Calu3 (cell line): ENCODE results near the gene PRUNE1. TPM values are rescaled to one million over a fixed set of nuclear protein-coding genes. Genes with fewer than 3 reads are reported as not detected.
A peak's percentile ranks its signal among the peaks of the same experiment; 100 is the strongest.

Experiments
- BruUV-seq: library from RNA; stranded (reverse); fragments of 400-500 nt; replicated peaks from 2 replicates; lab custom pipeline; 2021; lab: Mats Ljungman, UMichigan
- CTCF ChIA-PET: fragments of 300-600 bp; sonication (Branson Sonifier 250); formaldehyde crosslinking; loops from one replicate; lab custom pipeline; 2022; ENCODE audit warnings: antibody characterized with exemption; lab: Charles Lee
- DNase-seq: peaks from one replicate; pipeline ENCODE4 v3.0.0; 2022
- H3K27ac Mint-ChIP-seq: one replicate; pipeline ENCODE4 v1.8.0; 2022; ENCODE audit warnings: mixed read lengths; ENCODE audit not compliant: unreplicated experiment
- H3K27me3 Mint-ChIP-seq: one replicate; pipeline ENCODE4 v1.8.0; 2022; ENCODE audit warnings: mixed read lengths; ENCODE audit not compliant: unreplicated experiment
- H3K36me3 Mint-ChIP-seq: one replicate; pipeline ENCODE4 v1.8.0; 2022; ENCODE audit warnings: mild to moderate bottlenecking, moderate library complexity, mixed read lengths; ENCODE audit not compliant: insufficient read depth, unreplicated experiment
- H3K4me1 Mint-ChIP-seq: one replicate; pipeline ENCODE4 v1.8.0; 2022; ENCODE audit warnings: mild to moderate bottlenecking, low read depth, mixed read lengths; ENCODE audit not compliant: unreplicated experiment
- H3K4me3 Mint-ChIP-seq: one replicate; pipeline ENCODE4 v1.8.0; 2022; ENCODE audit warnings: mild to moderate bottlenecking, low read depth, moderate library complexity, mixed read lengths; ENCODE audit not compliant: unreplicated experiment
- H3K9me3 Mint-ChIP-seq: one replicate; pipeline ENCODE4 v1.8.0; 2022; ENCODE audit warnings: low read depth, mixed read lengths; ENCODE audit not compliant: unreplicated experiment
- intact Hi-C: fragments of 100-400 bp; cut with micrococcal nuclease; formaldehyde crosslinking; loops from one replicate; pipeline ENCODE4 v1.10.0; 2022; ENCODE audit not compliant: unreplicated experiment
- total RNA-seq: library from RNA; stranded (reverse); gene quantifications from 2 replicates; pipeline ENCODE4 v1.2.3, GENCODE V29; 2022
- TF ChIP-seq, protein P1 (sequence below): fragments of 200-600 bp; IDR thresholded peaks from one replicate; pipeline ENCODE4 v1.8.0; 2022; ENCODE audit warnings: antibody characterized with exemption; ENCODE audit not compliant: unreplicated experiment

PRUNE1 gene
- total RNA-seq, 1 experiment from 2014 or later: 15.9 TPM

DNA sequence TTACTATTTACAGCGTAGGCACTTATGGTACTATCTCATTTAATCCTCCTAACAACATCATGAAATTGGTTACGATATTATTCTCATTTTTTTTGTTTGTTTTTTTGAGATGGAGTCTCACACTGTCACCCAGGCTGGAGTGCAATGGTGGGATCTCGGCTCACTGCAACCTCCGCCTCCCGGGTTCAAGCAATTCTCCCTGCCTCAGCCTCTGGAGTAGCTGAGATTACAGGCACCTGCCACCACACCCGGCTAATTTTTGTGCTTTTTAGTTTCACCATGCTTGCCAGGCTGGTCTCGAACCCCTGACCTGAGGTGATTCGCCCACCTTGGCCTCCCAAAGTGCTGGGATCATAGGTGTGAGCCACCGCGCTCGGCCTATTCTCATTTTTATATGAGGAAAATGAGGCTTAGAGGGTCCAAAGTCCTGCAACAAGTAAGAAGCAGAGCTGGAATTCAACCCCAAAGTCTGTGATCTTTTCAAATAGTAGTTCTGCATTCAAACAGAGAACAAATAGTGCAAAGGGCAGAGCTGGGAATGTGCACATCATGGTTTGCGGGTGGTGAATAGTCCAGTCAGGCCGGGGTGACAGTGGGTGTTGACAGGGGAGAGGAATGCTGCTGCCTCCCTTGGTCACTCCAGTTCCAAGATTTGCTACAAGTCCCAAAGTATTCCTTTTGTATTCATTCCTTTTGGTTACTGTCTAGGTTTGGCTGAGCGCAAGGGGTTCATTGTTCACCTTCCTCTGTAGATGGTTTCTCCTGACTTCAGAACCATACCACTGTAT, 4.6 kb downstream of the PRUNE1 start:
- peaks cover 12% of the 10 kb centered on the region for H3K4me1 Mint-ChIP-seq
- peaks cover 20% of the 10 kb centered on the region for H3K36me3 Mint-ChIP-seq
- no TSS peak for BruUV-seq
- TF ChIP-seq, protein P1, sequence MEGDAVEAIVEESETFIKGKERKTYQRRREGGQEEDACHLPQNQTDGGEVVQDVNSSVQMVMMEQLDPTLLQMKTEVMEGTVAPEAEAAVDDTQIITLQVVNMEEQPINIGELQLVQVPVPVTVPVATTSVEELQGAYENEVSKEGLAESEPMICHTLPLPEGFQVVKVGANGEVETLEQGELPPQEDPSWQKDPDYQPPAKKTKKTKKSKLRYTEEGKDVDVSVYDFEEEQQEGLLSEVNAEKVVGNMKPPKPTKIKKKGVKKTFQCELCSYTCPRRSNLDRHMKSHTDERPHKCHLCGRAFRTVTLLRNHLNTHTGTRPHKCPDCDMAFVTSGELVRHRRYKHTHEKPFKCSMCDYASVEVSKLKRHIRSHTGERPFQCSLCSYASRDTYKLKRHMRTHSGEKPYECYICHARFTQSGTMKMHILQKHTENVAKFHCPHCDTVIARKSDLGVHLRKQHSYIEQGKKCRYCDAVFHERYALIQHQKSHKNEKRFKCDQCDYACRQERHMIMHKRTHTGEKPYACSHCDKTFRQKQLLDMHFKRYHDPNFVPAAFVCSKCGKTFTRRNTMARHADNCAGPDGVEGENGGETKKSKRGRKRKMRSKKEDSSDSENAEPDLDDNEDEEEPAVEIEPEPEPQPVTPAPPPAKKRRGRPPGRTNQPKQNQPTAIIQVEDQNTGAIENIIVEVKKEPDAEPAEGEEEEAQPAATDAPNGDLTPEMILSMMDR: no peak
- CTCF ChIA-PET: no interaction called here
- H3K9me3 Mint-ChIP-seq: no peaks in the 10 kb centered on the region
- DNase-seq: no peak
- no peak overlapping the region for H3K27ac Mint-ChIP-seq
- H3K4me3 Mint-ChIP-seq: no peak overlapping the region
- H3K27me3 Mint-ChIP-seq: no peaks in the 10 kb centered on the region
- intact Hi-C loops: no loop called here

DNA sequence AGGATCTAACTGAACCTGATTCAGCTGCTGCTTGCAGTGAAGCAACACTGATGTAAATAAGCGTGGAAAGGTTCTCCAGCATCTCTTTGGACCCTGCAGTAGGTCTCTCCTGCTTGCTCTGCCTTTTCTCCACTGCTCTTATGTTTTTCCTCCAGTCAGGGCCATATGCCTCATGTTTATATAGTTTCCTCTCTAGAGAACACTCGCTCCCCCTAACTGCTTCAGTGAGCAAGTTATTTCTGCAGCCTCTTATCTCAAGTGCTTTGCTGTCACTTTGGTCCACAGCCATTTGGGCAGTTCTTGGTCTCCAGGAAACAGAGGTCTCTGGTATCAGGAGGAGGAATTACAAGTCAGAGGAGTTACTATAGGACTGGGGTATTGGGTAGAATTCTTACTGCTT, 5.3 kb downstream of the PRUNE1 start:
- TF ChIP-seq, protein P1: no peak
- Mint-ChIP-seq H3K4me1 (peaks cover 9% of the 10 kb centered on the region), H3K4me3 (no peak overlapping the region), H3K27me3 (no peaks in the 10 kb centered on the region), H3K27ac (no peak overlapping the region), H3K36me3 (peaks cover 14% of the 10 kb centered on the region), H3K9me3 (no peaks in the 10 kb centered on the region)
- no peak for DNase-seq
- BruUV-seq: no TSS peak
- CTCF ChIA-PET: no interaction called here
- intact Hi-C loops: no loop called here

DNA sequence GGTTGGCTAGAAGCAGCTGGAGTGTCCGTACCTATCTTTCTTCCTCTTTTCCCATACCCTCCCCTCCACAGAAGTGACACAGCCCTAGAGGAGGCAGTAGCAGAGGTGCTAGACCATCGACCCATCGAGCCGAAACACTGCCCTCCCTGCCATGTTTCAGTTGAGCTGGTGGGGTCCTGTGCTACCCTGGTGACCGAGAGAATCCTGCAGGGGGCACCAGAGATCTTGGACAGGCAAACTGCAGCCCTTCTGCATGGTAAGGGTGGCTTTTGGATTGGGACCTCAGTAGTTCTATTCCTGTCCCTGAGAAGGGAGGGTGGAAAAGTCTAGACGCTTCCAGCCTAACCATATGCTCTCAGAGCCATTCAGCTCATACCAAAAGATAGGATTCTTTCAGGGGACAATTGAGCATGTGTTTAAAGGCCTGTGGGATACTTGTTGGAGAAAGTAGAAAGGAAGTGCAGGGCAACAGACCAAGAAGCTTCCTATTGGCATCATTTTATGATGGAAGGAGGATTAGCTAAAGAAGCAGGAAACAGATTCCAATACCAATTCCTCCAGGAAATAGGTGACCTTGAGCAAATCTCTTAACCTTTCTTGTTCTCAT, 16.4 kb downstream of the PRUNE1 start:
- H3K9me3 Mint-ChIP-seq: no peaks in the 10 kb centered on the region
- TF ChIP-seq, protein P1: peak; percentile 69
- intact Hi-C loops: loop anchor here (2.0 kb wide), 1 partner anchor 132 kb away; the partner anchor contains the start of gene TNFAIP8L2
- no peaks in the 10 kb centered on the region for H3K4me1 Mint-ChIP-seq
- H3K36me3 Mint-ChIP-seq: peaks cover 10% of the 10 kb centered on the region
- no peaks in the 10 kb centered on the region for H3K27me3 Mint-ChIP-seq
- no peak overlapping the region for H3K27ac Mint-ChIP-seq
- CTCF ChIA-PET: interaction anchor here (0.6 to 1.6 kb wide), 7 partner anchors 18 to 104 kb away, joined by 3 to 14 read pairs (median 5); partner anchors contain the start of genes C1orf56 and MINDY1
- DNase-seq: peak; percentile 83
- no peak overlapping the region for H3K4me3 Mint-ChIP-seq
- no TSS peak for BruUV-seq

GRCh38 chr1:151026460-151026859, 18.2 kb downstream of the PRUNE1 start:
- BruUV-seq: no TSS peak
- Mint-ChIP-seq H3K27ac (no peak overlapping the region), H3K27me3 (no peaks in the 10 kb centered on the region), H3K4me1 (no peaks in the 10 kb centered on the region), H3K9me3 (no peaks in the 10 kb centered on the region), H3K36me3 (peaks cover 10% of the 10 kb centered on the region), H3K4me3 (no peak overlapping the region)
- no peak for DNase-seq
- intact Hi-C loops: no loop called here
- TF ChIP-seq, protein P1: no peak
- CTCF ChIA-PET: no interaction called here
